Measurements from ENCODE around the gene LMNTD1. TPM values are rescaled to one million over a fixed set of nuclear protein-coding genes. Genes with fewer than 3 reads are reported as not detected.

The LMNTD1 gene
- total and polyA plus RNA-seq, 9 of the 15 experiments (the other 6 are each of a cell fraction or from before 2014, with no cell fraction given) = not detected

DNA sequence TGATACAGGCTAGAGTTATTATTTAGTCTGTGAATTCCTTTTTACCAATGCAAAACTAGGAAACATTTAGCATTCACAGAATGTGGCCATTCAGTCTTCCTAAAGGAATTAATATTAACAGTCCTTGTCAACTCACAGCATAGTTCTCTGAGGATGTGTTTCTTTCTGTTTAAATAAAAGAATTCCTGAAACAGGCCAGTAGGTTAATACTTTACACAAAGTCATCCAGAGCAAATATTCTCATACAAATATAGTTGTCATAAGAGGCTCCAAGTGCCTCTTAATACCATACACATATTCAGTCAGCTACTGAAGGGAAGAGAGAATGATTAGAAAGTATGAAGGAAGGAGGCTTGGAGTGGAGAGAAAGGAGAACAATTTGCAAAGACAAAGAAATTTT, 120.1 kb downstream of the LMNTD1 start:
- BruUV-seq (replicated peaks) = no TSS peak
- POLR2A ChIA-PET = no interaction called here
- no peak overlapping the region for H3K4me3 ChIP-seq
- H2AFZ ChIP-seq (ENCODE audit: low read depth, low read length) = no peak overlapping the region
- in situ Hi-C loops (cut with MboI) (loop anchor here (5.0 kb wide), 1 partner anchor 594 kb away; no protein-coding TSS in a partner anchor), intact Hi-C loops (cut with micrococcal nuclease) (no loop called here)
- H3K9me3 ChIP-seq (replicated peaks; ENCODE audit: control insufficient read depth, insufficient read depth, low read depth, low read length) = no peaks in the 10 kb centered on the region
- FAIRE-seq (no peak), ATAC-seq (no peak), DNase-seq (ENCODE audit: extremely low read depth in 1 of 4, low spot score in 3 of 4) (no peak)
- no peaks in the 10 kb centered on the region; a peak in 1 of 5 replicates for H3K27me3 ChIP-seq (ENCODE audit: control insufficient read depth in 2 of 2, insufficient read depth in 2 of 2, low read length in 2 of 2)
- H3K36me3 ChIP-seq (ENCODE audit: control insufficient read depth, insufficient read depth, low read length) = no peaks in the 10 kb centered on the region
- no peak overlapping the region for H3K9ac ChIP-seq (ENCODE audit: insufficient read depth in 1 of 2, low read depth in 2 of 2, low read length in 2 of 2)
- no peak overlapping the region for H3K27ac ChIP-seq (ENCODE audit: extremely low read depth, low read depth, low read length)
- no peaks in the 10 kb centered on the region for H4K20me1 ChIP-seq (replicated peaks; ENCODE audit: control insufficient read depth, insufficient read depth, low read length)
- TF ChIP-seq ZNF124 (CRISPR knock-in tag; IDR thresholded peaks at IDR 0.05) (no peak), MCM2 (IDR thresholded peaks at IDR 0.05; ENCODE audit: low read depth) (no peak), HOXB6 (CRISPR knock-in tag; IDR thresholded peaks at IDR 0.05; ENCODE audit: borderline replicate concordance) (no peak), HNRNPH1 (optimal IDR thresholded peaks at IDR 0.05; ENCODE audit: low read depth, low read length) (no peak), NR1H2 (CRISPR knock-in tag; IDR thresholded peaks at IDR 0.05) (no peak)
- TF ChIP-seq, protein P1, sequence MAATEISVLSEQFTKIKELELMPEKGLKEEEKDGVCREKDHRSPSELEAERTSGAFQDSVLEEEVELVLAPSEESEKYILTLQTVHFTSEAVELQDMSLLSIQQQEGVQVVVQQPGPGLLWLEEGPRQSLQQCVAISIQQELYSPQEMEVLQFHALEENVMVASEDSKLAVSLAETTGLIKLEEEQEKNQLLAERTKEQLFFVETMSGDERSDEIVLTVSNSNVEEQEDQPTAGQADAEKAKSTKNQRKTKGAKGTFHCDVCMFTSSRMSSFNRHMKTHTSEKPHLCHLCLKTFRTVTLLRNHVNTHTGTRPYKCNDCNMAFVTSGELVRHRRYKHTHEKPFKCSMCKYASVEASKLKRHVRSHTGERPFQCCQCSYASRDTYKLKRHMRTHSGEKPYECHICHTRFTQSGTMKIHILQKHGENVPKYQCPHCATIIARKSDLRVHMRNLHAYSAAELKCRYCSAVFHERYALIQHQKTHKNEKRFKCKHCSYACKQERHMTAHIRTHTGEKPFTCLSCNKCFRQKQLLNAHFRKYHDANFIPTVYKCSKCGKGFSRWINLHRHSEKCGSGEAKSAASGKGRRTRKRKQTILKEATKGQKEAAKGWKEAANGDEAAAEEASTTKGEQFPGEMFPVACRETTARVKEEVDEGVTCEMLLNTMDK (IDR thresholded peaks at IDR 0.05; ENCODE audit: borderline replicate concordance, insufficient read depth, low read depth, low read length, poor library complexity, severe bottlenecking) = no peak
- no peaks in the 10 kb centered on the region for H3K9me1 ChIP-seq (ENCODE audit: control insufficient read depth, insufficient read depth, low read length)
- no peaks in the 10 kb centered on the region for H3K79me2 ChIP-seq (ENCODE audit: control insufficient read depth, insufficient read depth, low read length)
- no peaks in the 10 kb centered on the region for H3K4me1 ChIP-seq (replicated peaks in 1 of 2; ENCODE audit: control insufficient read depth in 2 of 2, insufficient read depth in 2 of 2, low read length in 2 of 2)
- CTCF ChIA-PET (ENCODE audit: low intra/inter-chr PET ratio) = no interaction called here
- no peak overlapping the region for H3K4me2 ChIP-seq (ENCODE audit: insufficient read depth, low read length)

All from K562 (cell line).